HG03280 (cell line): ENCODE data around the gene GINM1.

Source experiments
- ATAC-seq: cut with Tn5 transposase; IDR thresholded peaks from one replicate; pipeline ENCODE4 v1.9.1; 2021; ENCODE audit warnings: mild to moderate bottlenecking, moderate library complexity; ENCODE audit not compliant: unreplicated experiment

GINM1 gene

DNA sequence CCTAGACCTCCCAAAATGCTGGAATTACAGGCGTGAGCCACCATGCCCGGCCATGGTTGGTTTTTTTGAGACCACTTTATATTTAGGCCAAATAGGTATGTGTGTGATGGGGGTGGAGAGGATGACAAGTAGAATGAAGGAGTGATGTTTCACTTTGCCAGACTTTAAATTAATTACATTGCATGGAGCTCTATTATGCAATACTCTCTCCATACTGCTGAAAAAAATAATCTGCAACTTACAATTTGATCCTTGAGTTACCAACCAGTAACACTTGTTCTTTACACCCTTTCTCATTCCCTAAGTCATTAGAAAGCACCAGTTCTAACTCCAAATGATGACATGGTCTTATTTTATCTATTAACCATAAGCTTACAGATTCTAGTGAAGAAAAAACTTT is 26.8 kb downstream of the GINM1 start:
- ATAC-seq: no peak

DNA sequence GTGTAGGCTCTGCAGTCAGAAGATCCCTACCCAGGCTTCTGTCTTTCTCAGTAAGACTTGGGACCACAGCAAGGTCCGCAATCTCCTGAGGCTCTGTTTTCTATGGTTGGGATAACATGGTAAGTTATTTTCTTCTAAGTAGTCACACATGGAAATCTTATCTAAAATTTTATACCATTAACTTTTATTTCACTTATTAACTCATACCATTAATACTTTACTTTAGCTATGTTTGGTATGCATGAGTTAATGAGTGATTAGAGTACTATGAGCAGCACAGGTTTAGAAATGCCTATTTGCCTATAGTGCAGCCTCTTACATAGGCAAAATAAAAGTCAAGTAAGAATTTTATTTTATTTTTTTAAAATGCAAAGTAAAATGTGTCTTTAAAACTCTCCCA is 27.2 kb downstream of the GINM1 start:
- no peak for ATAC-seq

DNA sequence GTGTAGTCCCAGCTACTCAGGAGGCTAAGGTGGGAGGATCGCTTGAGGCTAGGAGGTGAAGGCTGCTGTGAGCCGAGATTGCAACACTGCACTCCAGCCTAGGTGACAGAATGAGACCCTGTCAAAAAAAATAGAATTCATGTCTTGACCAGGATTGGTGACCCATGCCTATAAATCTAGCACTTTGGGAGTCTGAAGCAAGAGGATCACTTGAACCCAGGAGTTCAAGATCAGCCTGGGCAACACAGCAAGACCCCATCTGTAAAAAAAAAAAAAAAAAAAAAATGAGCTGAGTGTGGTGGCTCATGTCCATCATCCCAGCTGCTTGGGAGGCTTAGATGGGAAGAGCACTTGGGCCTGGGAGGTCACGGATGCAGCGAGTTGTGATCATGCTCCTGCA is 34.3 kb downstream of the GINM1 start:
- ATAC-seq: no peak

DNA sequence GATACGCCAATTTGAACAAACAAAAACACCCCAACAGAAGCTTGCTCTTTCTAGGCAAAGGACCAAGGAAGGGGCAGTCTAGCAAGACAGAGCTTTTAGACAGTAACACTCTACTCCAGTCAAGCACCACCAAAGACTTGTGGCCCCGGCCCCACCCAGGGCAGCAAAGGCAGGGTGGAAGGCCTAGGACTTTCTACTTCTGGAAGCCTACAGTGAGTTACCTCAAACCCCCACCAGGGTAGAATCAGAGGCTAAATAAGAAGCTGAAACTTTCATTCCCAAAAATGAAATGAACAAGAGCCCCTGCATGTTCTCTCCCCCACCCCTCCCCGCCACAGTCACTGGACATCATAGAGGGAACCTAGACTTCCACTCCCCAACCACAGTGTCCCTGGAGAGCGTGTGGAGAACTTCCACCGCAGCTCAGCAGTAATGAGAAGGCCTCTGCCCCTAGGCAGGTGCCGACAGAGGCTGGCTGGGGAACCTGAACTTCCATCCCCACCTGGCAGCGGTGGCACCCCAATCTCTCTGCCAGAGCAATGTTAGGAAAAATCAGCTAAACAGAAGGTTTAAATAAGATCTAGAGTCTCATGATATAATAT is 42.3 kb downstream of the GINM1 start:
- ATAC-seq: no peak

DNA sequence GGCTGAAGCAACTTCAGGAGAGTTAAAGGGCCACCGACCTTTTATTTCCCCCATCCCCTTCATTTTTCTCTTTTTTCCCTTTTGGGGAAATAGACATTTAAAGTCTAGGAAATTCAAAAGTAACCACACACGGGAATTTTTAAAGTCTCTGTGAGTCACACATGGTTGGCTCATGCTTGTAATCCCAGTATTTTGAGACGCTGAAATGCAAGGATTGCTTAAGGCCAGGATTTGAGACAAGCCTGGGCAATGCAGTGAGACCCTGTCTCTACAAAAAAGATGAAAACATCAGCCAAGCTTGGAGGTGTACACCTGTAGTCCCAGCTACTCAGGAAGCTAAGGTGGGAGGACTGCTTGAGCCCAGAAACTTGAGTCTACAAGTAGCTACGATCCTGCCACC is 48.2 kb downstream of the GINM1 start:
- ATAC-seq: no peak

DNA sequence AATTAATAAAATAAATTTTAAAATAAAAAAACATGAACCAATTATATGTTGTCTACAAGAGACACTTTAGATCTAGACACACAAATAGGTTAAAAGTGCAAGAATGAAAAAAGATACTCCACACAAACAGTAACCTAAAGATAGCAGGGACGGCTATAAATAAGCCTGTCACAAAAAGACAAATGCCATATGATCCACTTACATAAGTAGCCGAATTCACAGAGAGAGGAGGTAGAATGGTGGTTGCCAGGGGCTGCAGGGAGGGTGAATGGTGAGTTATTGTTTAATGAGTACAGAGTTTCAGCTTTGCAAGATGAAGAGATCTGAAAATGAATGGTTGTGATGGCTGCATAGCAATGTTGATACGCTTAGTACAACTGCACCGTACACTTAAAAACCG is 49.6 kb downstream of the GINM1 start:
- ATAC-seq: no peak

DNA sequence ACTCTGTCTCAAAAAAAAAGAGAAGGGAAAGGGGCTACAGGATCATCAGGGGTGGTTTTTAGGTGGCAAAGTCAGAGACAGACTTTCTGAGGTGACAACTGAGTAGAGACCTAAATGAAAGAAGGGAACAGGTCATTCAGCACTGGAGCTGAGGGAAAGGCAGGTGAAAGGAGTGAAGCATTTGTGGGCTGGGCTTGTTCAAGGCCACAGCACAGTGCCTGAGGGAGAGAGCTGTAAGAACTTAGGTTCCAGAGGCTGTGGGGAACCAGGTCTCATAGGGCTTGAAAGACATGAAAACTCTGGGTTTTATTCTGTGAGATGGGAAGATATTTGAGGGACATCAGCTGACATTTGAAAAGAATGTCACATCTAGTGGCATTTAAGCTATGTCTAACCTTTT is 61.5 kb downstream of the GINM1 start:
- no peak for ATAC-seq

DNA sequence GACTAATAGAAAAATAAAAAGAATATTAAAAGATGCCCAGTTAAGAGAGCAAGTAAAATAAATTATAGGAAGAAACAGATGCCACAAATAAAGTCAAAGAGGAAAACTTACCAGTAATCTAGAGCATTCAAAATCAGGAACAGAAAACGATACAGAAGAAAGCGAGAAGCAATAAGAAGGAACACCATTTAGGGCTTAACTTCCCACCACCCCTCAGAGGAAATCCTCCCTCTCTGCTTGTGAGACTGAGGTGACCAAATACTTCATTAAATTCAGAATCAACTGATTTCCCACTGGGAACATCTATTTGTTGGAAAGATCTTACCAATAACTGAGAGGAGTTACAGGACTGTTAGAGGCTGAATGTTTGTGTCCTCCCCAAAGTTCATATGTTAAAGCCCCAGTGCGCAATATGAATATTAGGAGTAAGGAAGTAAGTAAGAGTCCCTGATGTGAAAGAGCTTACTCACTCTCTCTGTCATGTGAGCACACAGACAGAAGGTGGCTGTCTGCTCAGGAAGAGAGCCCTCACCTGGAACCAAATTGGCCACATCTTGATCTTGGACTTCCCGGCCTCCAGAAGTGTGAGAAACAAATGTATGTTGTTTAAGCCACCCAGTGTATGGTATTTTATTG is 62.8 kb downstream of the GINM1 start:
- ATAC-seq: no peak

DNA sequence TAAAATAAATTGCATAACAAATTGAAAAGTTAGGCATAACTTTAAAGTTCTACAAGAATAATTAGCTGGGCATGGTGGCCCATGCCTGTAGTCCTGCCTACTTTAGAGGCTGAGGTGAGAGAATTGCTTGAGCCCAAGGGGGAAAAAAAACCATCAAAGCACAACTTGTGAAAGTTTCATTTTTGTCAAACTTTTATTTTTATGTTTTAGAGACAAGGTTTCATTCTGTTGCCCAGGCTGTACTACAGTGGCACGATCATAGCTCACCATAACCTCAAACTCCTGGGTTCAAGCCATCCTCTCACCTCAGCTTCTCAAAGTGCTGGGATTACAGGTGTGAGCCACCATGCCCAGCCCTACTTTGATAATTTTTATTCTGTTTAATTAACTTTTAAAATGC is 68.1 kb downstream of the GINM1 start:
- ATAC-seq: no peak

DNA sequence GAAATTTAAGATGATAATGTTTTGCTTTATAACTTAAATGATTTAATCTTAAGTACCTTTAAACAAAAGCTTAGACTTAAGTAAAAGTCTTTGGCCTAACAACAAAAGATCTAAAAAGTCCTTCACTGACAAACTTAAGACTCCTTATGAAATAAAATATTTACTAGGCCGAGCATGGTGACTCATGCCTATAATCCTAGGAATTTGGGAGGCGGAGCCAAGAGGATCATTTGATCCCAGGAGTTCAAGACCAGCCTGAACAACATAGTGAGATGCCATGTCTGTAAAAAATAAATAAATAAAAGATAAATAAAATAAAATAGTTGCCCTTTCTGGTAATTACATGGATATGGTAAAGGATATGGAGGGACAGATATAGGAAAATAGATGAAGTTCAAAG is 69.9 kb downstream of the GINM1 start:
- ATAC-seq: no peak
